BJ (cell line): ENCODE results near the gene GOLGA6L26. TPM values are rescaled to one million over a fixed set of nuclear protein-coding genes. Genes with fewer than 3 reads are reported as not detected.

Experiments
- polyA plus RNA-seq: library from polyadenylated mRNA; depleted of rRNA; stranded (reverse); fragments of >200 nt; gene quantifications from 2 replicates; pipeline ENCODE4 v1.2.3, GENCODE V29; 2011; rRNA removed
- small RNA-seq: library from RNA; depleted of rRNA; stranded (forward); fragments of <200 nt; gene quantifications from one replicate; pipeline ENCODE3, GENCODE V24; 2012; ENCODE audit warnings: low replicate concordance, low read depth; ENCODE audit not compliant: insufficient read length

The GOLGA6L26 gene
- polyA plus RNA-seq, 1 experiment = not detected

Small RNA genes within 50 kb of the gene (small RNA-seq; reads per million reads assigned to genes)
- gene RN7SL536P = not detected

Other genes with a start within 250 kb of the GOLGA6L26 start
- not detected in 2 replicates for gene GOLGA6L1, start 197.4 kb downstream of the GOLGA6L26 start, polyA plus RNA-seq
- 0.01 and 0.04 TPM in 2 replicates for gene GOLGA8S, start 20.6 kb upstream of the GOLGA6L26 start, polyA plus RNA-seq
- not detected in 2 replicates for gene GOLGA6L2, start 113.0 kb upstream of the GOLGA6L26 start, polyA plus RNA-seq
- 0.34 and 0.43 TPM in 2 replicates for gene MKRN3, start 231.5 kb upstream of the GOLGA6L26 start, polyA plus RNA-seq